Uterus (tissue), 2 donors: ENCODE measurements around the gene AGTR1.

Source experiments
- CTCF ChIP-seq, 4 experiments: fragments of 200-600 bp in 2 of 4; fragments of 450-650 bp in 2 of 4; sonication (generic) in 2 of 4; IDR thresholded peaks; one replicate each; pipeline ENCODE4 v1.5.1; 2016 to 2019; ENCODE audit warnings: antibody characterized with exemption in 4 of 4, mild to moderate bottlenecking in 2 of 4, moderate library complexity in 1 of 4
- POLR2A ChIP-seq, 2 donors: fragments of 450-650 bp; IDR thresholded peaks; one replicate each; pipeline ENCODE4 v1.6.1; 2016; ENCODE audit warnings: antibody characterized with exemption in 2 of 2, mild to moderate bottlenecking in 1 of 2, moderate library complexity in 1 of 2

- no peak for TF ChIP-seq CTCF (IDR thresholded peaks at IDR 0.05)
- TF ChIP-seq POLR2A (IDR thresholded peaks at IDR 0.05) = no peak
Measured at GRCh38 chr3:148757238-148758215, 59.8 kb downstream of the AGTR1 start.
